K562 (cell line): Measurements from ENCODE around the gene EDEM2.

Experiments
- ARID3A ChIP-seq: IDR thresholded peaks from 2 replicates; pipeline ENCODE4 v1.6.1; 2012; ENCODE audit warnings: low read depth, low read length, improper control_type of control experiment, borderline replicate concordance
- HCFC1 ChIP-seq: IDR thresholded peaks from 2 replicates; pipeline ENCODE4 v1.6.1; 2012; ENCODE audit warnings: low read depth, low read length, improper control_type of control experiment
- MAFF ChIP-seq: IDR thresholded peaks from 2 replicates; pipeline ENCODE4 v1.6.1; 2012; ENCODE audit warnings: low read length, improper control_type of control experiment
- RB1 ChIP-seq: fragments of 450-650 bp; IDR thresholded peaks from 2 replicates; pipeline ENCODE4 v1.6.1; 2017; ENCODE audit warnings: low read depth, mild to moderate bottlenecking
- SRSF1 ChIP-seq: fragments of 200-400 bp; formaldehyde crosslinking; IDR thresholded peaks from 2 replicates; pipeline ENCODE4 v1.6.1; 2017; ENCODE audit warnings: mild to moderate bottlenecking, low read depth, low read length, moderate library complexity
- USF2 ChIP-seq: sonication (generic); formaldehyde crosslinking; IDR thresholded peaks from 2 replicates; pipeline ENCODE4 v1.5.0; 2020; ENCODE audit warnings: missing genetic modification reagents
- ZBTB33 ChIP-seq: sonication (generic); formaldehyde crosslinking; IDR thresholded peaks from 2 replicates; pipeline ENCODE4 v1.8.1; 2023; ENCODE audit warnings: mild to moderate bottlenecking, missing genetic modification reagents

GRCh38 chr20:35174458-35175216 lies 27.5 kb upstream of the EDEM2 start:
- no peak for TF ChIP-seq SRSF1
- TF ChIP-seq ZBTB33 (CRISPR knock-in tag), result no peak
- no peak for TF ChIP-seq MAFF
- no peak for TF ChIP-seq HCFC1
- no peak for TF ChIP-seq ARID3A
- peak; percentile 38; the same call in 1 of the 2 replicates for TF ChIP-seq USF2 (CRISPR knock-in tag)
- TF ChIP-seq RB1, result no peak
